KMS-11 (cell line): ENCODE results near the gene C1QTNF1.

ENCODE experiments used
- H2AFZ ChIP-seq: fragments of 200-600 bp; sonication (generic); 2 replicates; pipeline ENCODE4 v1.6.1; 2016; ENCODE audit warnings: antibody characterized with exemption, mixed run types, low read depth
- H3K27ac ChIP-seq: fragments of 200-600 bp; sonication (generic); 2 replicates; pipeline ENCODE4 v1.6.1; 2016; ENCODE audit warnings: mild to moderate bottlenecking, mixed run types
- H3K27me3 ChIP-seq: fragments of 200-600 bp; sonication (generic); 2 replicates; pipeline ENCODE4 v1.6.1; 2017; ENCODE audit warnings: mild to moderate bottlenecking, low read depth, mixed run types, moderate library complexity; ENCODE audit not compliant: insufficient read depth
- H3K36me3 ChIP-seq: fragments of 200-600 bp; sonication (generic); 2 replicates; pipeline ENCODE4 v1.6.1; 2017; ENCODE audit warnings: mild to moderate bottlenecking, mixed run types; ENCODE audit not compliant: insufficient read depth
- H3K4me1 ChIP-seq: fragments of 200-600 bp; sonication (generic); 2 replicates; pipeline ENCODE4 v1.6.1; 2016; ENCODE audit warnings: mild to moderate bottlenecking, low read depth, mixed run types; ENCODE audit not compliant: poor library complexity, severe bottlenecking
- H3K4me2 ChIP-seq: fragments of 200-600 bp; sonication (generic); 2 replicates; pipeline ENCODE4 v1.7.0; 2016; ENCODE audit warnings: mild to moderate bottlenecking, mixed run types
- H3K4me3 ChIP-seq: fragments of 200-600 bp; sonication (generic); IDR thresholded peaks from 2 replicates; pipeline ENCODE4 v1.6.1; 2017; ENCODE audit warnings: low read depth, low read length, mixed read lengths; ENCODE audit not compliant: insufficient read depth
- H3K79me2 ChIP-seq: fragments of 200-600 bp; sonication (generic); 2 replicates; pipeline ENCODE4 v1.6.1; 2016; ENCODE audit warnings: low read depth, mixed run types; ENCODE audit not compliant: insufficient read depth
- H3K9ac ChIP-seq: fragments of 200-600 bp; sonication (generic); 2 replicates; pipeline ENCODE4 v1.6.1; 2016; ENCODE audit warnings: mild to moderate bottlenecking, mixed run types
- H4K20me1 ChIP-seq: fragments of 200-600 bp; sonication (generic); 2 replicates; pipeline ENCODE4 v1.6.1; 2016; ENCODE audit warnings: mild to moderate bottlenecking, mixed run types; ENCODE audit not compliant: insufficient read depth
- CTCF ChIP-seq: fragments of 200-600 bp; sonication (generic); conservative IDR thresholded peaks from 2 replicates; pipeline ENCODE4 v1.6.1; 2017; ENCODE audit warnings: low read depth, mild to moderate bottlenecking, antibody characterized with exemption, low read length, moderate library complexity, mixed read lengths

C1QTNF1 gene

GRCh38 chr17:79080761-79081290 is 56.9 kb downstream of the C1QTNF1 start:
- peaks cover 2% of the 10 kb centered on the region for H3K4me1 ChIP-seq
- H3K36me3 ChIP-seq, result no peaks in the 10 kb centered on the region

GRCh38 chr17:79081571-79082276 is 57.8 kb downstream of the C1QTNF1 start:
- no peaks in the 10 kb centered on the region for H3K79me2 ChIP-seq
- no peak for TF ChIP-seq CTCF
- H3K4me3 ChIP-seq, result no peak overlapping the region
- no peaks in the 10 kb centered on the region for H3K27me3 ChIP-seq
- no peak overlapping the region for H3K9ac ChIP-seq
- H4K20me1 ChIP-seq, result no peaks in the 10 kb centered on the region
- H2AFZ ChIP-seq, result no peak overlapping the region
- H3K36me3 ChIP-seq, result no peaks in the 10 kb centered on the region
- no peaks in the 10 kb centered on the region for H3K4me1 ChIP-seq
- H3K27ac ChIP-seq, result no peak overlapping the region
- H3K4me2 ChIP-seq, result no peak overlapping the region

More at GRCh38 chr17:79080761-79081290, 56.9 kb downstream of the C1QTNF1 start:
- Histone ChIP-seq H3K9ac (no peak overlapping the region), H3K79me2 (no peaks in the 10 kb centered on the region), H3K27ac (no peak overlapping the region), H2AFZ (no peak overlapping the region), H3K27me3 (no peaks in the 10 kb centered on the region), H4K20me1 (no peaks in the 10 kb centered on the region), H3K4me3 (no peak overlapping the region), H3K4me2 (no peak overlapping the region)
- TF ChIP-seq CTCF, result no peak

- no peak overlapping the region for H3K27ac ChIP-seq
- no peak overlapping the region for H3K4me2 ChIP-seq
- H4K20me1 ChIP-seq, result no peaks in the 10 kb centered on the region
- no peaks in the 10 kb centered on the region for H3K79me2 ChIP-seq
- H3K27me3 ChIP-seq, result no peaks in the 10 kb centered on the region
- TF ChIP-seq CTCF, result peak; percentile 86
- no peaks in the 10 kb centered on the region for H3K36me3 ChIP-seq
- no peak overlapping the region for H2AFZ ChIP-seq
- no peak overlapping the region for H3K9ac ChIP-seq
- no peaks in the 10 kb centered on the region for H3K4me1 ChIP-seq
- no peak overlapping the region for H3K4me3 ChIP-seq
Measured at GRCh38 chr17:79082311-79083190, 58.6 kb downstream of the C1QTNF1 start.

- H4K20me1 ChIP-seq, result no peaks in the 10 kb centered on the region
- no peak for TF ChIP-seq CTCF
- H3K27me3 ChIP-seq, result no peaks in the 10 kb centered on the region
- H3K4me1 ChIP-seq, result no peaks in the 10 kb centered on the region
- no peaks in the 10 kb centered on the region for H3K36me3 ChIP-seq
- H3K4me3 ChIP-seq, result no peak overlapping the region
- no peak overlapping the region for H3K4me2 ChIP-seq
- no peak overlapping the region for H3K9ac ChIP-seq
- H3K79me2 ChIP-seq, result no peaks in the 10 kb centered on the region
- H2AFZ ChIP-seq, result no peak overlapping the region
- H3K27ac ChIP-seq, result no peak overlapping the region
Measured at GRCh38 chr17:79083191-79083971, 59.4 kb downstream of the C1QTNF1 start.
